ENCODE results near the gene RHBDD3.

- TF ChIP-seq EZH2 (IDR thresholded peaks at IDR 0.05; ENCODE audit: low read depth, unreplicated experiment) (no peak), POLR2AphosphoS5 (IDR thresholded peaks at IDR 0.05; ENCODE audit: low read depth) (no peak), NANOG (IDR thresholded peaks at IDR 0.05; ENCODE audit: borderline replicate concordance) (no peak), CREB1 (CRISPR knock-in tag; IDR thresholded peaks at IDR 0.05; ENCODE audit: low read depth) (no peak)
- TF ChIP-seq, protein P1, sequence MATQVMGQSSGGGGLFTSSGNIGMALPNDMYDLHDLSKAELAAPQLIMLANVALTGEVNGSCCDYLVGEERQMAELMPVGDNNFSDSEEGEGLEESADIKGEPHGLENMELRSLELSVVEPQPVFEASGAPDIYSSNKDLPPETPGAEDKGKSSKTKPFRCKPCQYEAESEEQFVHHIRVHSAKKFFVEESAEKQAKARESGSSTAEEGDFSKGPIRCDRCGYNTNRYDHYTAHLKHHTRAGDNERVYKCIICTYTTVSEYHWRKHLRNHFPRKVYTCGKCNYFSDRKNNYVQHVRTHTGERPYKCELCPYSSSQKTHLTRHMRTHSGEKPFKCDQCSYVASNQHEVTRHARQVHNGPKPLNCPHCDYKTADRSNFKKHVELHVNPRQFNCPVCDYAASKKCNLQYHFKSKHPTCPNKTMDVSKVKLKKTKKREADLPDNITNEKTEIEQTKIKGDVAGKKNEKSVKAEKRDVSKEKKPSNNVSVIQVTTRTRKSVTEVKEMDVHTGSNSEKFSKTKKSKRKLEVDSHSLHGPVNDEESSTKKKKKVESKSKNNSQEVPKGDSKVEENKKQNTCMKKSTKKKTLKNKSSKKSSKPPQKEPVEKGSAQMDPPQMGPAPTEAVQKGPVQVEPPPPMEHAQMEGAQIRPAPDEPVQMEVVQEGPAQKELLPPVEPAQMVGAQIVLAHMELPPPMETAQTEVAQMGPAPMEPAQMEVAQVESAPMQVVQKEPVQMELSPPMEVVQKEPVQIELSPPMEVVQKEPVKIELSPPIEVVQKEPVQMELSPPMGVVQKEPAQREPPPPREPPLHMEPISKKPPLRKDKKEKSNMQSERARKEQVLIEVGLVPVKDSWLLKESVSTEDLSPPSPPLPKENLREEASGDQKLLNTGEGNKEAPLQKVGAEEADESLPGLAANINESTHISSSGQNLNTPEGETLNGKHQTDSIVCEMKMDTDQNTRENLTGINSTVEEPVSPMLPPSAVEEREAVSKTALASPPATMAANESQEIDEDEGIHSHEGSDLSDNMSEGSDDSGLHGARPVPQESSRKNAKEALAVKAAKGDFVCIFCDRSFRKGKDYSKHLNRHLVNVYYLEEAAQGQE (IDR thresholded peaks at IDR 0.05; ENCODE audit: unreplicated experiment): no peak
- TF ChIP-seq, protein P2, sequence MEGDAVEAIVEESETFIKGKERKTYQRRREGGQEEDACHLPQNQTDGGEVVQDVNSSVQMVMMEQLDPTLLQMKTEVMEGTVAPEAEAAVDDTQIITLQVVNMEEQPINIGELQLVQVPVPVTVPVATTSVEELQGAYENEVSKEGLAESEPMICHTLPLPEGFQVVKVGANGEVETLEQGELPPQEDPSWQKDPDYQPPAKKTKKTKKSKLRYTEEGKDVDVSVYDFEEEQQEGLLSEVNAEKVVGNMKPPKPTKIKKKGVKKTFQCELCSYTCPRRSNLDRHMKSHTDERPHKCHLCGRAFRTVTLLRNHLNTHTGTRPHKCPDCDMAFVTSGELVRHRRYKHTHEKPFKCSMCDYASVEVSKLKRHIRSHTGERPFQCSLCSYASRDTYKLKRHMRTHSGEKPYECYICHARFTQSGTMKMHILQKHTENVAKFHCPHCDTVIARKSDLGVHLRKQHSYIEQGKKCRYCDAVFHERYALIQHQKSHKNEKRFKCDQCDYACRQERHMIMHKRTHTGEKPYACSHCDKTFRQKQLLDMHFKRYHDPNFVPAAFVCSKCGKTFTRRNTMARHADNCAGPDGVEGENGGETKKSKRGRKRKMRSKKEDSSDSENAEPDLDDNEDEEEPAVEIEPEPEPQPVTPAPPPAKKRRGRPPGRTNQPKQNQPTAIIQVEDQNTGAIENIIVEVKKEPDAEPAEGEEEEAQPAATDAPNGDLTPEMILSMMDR (conservative IDR thresholded peaks at IDR 0.05; ENCODE audit: low read depth in 2 of 2): no peak
These were observed 2.9 kb upstream of the RHBDD3 start for GRCh38 chr22:29270475-29271271.
